GM19452 (cell line): ENCODE data around the gene LAPTM5.

Source experiments
- ATAC-seq: cut with Tn5 transposase; IDR thresholded peaks from one replicate; pipeline ENCODE4 v1.9.1; 2021; ENCODE audit not compliant: unreplicated experiment

Gene LAPTM5

DNA sequence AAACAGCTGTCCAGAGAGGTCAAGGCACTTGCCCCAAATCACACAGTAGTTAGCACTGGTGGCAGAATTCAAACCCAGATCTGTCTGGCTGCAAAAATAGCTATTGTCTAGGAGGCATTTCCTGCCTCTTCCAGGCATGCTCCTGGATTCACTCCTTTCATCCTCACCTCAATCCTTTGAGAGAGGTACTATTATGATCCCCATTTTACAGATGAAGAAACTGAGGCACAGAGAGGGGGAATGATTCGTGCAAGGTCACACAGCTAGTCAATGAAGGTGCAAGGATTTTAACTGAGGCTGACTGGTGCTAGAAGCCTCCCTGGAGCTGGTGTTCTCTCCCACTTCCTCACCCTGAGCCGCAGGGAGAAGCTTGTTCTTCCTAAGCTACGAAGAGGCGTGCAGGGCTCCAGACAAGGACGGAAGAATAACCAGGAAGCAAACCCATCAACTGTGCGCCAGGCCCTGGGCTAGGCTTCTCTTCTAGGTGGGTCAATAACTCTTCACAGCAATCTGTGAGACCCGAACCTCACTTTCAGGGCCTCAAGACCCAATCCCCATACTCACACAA is 631 bp upstream of the LAPTM5 start:
- ATAC-seq: no peak

DNA sequence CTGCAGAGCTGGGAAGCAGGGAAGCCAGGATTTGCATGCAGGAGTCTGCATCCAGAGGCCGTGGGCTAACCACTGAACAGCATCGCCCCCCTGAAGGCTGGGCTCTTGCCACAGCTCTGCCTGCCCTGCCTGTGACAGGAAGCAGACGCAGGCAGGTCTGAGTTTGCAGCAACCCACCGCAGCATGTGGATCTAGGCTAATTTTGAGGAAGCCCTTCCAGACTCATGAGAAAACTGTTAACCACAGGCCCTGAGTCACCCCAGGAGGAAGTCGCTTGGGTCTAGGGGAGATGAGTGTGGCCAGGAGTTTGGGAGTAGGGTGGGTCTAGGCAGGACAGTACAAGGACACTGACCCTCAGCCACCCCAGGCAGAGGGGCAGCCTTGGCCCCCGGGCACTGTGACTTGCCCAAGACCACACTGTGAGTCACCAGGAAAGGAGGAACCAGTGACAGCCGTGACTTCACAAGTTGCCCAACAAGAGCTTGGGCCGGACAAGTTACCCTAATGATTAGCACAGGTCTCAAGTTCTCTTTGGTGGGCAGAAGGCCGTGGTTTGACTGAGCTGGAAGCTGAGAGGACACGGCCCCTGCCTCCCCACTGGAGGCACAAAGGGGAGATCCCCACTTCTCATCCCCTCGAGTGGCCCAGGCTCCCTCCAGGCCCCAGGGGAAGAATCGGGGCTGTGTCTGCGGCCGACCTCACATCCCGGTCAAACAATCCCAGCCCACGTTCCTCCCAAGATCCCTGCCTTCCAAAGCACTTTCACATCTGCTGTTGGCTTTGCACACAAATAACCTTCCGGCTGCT is 826 bp downstream of the LAPTM5 start:
- no peak for ATAC-seq

DNA sequence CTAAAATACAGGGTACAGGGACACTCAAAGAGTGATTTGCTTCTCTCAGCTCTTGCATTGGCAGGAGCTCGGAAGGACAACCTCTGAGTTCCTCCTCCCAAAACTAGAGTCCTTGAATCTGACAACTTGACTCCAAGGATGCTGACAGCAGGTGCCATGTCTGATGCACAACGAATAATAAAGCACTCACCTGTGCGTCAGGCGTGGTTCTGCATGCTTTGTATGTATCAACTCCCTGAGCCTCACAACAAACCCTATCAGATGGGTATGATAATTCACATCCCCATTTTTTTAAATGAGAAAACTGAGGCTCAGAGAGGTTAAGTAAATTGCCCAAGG is 1.4 kb downstream of the LAPTM5 start:
- no peak for ATAC-seq

DNA sequence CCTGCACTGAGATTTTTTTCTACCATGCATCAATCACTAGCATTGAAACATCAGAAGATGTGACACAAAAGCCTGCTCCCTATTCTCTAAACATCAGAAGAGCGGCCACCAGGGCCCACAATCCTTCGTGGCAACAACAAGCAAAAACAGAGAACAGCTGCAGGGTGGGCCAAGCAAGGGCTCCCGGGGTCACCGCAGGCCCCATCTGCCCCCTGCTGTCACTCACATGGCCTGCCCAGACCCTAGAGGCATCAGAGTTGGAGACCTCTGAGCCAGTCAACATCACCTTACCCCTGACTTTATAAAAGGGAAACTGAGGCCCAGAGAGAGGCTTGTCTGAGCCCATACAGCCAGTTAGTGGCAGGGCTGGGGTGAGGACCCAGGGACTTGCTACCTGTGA is 1.8 kb downstream of the LAPTM5 start:
- no peak for ATAC-seq

DNA sequence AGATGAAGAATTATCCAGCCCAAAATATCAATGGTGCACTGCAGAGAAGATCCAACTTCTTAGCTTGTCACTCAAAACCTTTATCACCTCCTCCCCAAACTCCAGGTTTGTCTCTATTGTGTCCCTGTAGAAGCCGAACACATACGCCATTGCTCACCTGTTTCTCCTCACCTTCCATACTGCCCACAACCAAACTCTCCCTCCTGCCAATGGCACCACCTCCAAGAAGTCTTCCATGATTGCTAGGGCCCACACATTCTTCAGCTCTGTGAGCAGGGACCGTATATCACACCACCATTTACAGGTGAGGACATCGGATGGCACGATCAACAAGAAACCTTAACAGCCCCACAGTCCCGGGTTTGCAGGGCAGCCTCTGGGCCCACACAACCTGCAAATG is 2.2 kb downstream of the LAPTM5 start:
- ATAC-seq: no peak

DNA sequence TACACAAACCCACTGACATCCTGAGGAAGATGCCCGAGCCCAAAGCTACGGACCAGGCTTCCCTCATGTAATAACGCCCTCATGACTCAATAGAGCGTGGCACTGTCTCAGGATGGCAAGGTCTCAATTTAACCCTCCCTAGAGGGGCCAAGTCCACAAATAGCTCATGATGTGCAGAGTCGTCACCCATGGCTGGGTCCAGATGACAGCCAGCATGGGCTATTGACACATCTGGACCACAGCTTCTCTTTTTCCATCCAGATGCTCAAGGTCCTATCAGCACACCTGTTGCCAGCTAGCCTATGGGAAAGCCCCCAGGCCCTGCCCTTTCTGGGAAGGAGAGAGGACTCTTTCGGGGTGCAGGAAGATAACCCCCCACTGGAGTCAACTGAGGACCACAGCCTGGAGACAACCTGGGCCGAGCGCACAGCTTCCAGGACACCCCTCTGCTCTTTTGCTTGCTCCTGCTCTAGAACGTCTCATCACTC is 2.8 kb downstream of the LAPTM5 start:
- peak; percentile 41 for ATAC-seq

DNA sequence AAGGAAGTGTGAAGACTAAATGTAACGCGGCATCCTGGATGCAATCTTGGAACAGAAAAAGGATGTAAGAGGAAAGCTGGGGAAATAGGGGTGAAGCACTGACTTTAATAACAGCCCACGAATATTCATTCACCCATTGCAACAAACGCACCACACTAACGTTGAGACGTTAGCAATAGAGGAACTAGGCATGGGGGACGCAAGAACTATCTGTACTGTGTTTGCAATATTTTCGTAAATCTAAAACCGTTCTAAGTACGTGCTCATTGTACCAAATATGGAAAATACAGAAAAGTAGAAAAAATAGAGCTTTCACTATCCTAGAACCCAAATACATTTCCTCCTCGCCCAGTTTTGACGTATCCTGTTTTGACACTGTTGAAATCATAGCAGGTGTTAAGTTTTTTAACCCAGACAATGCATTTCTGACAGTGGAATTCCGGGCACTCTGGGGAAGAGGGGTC is 3.9 kb downstream of the LAPTM5 start:
- ATAC-seq: no peak

DNA sequence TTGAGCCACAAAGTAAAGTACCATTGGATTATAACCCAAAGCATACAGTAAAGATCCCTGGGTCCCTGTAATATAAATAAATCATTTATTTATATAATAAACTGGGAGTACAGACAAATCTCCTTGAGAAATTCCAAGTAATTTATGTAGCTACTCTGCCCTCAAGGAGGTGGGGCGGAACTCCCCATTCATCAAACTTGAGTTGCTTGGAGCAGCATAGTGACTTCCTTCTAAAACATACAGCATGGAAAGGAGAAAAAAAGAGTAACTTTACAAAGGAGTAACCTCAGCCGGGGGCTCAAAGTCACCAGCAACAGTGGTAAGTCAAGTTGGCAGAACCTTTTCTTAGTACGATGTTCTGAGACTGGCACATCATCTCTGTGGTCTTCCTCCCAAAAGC is 4.5 kb downstream of the LAPTM5 start:
- ATAC-seq: no peak

DNA sequence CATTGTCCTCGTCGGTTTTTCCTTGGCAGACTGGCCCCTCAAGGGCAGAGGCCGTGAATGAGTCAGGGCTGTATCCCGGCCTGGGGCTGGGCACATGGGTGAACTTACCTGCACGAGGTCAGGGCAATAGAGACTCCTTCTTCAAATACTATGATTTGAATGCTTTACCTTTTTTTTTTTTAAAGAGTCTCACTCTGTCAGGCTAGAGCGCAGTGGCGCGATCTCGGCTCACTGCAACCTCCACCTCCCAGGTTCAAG is 5.0 kb downstream of the LAPTM5 start:
- ATAC-seq: no peak

DNA sequence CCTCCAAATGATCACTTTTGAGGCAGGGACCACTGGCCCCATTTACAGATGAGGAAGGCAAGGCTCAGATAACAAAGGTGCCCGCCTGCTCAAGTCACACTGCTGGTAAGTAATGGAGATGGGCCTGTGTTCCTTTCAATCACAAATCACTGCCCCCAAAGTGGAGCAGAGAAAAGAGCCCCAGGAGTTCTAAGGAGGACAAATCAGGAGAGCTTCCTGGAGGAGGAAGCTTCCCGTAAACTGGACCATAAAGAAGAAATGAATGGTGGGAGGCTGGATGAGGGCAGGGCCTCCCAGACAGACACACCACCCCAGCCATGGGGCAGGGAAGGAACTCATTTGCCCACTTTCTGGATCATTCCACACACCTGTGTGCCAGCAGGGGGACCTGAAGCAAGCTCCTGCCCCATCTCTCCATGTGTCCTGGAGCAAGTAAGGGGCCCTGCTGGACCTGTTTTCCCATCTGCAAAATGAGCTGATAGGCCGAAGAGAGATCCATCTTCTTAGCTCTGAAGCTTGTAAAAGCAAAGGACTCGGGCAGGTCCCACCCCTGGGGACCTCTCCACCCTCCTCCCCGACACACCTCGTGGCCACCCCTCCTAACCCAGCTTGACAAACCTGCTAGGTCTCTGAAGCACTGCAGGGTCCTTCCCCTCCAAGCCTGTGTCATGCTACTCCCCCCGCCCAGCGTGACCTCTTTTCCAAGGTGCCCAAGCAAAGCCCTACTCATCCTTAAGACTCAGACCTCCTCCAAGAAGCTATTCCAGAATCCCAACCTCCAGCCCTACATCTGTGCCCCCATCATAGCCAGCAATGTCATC is 5.5 kb downstream of the LAPTM5 start:
- no peak for ATAC-seq

DNA sequence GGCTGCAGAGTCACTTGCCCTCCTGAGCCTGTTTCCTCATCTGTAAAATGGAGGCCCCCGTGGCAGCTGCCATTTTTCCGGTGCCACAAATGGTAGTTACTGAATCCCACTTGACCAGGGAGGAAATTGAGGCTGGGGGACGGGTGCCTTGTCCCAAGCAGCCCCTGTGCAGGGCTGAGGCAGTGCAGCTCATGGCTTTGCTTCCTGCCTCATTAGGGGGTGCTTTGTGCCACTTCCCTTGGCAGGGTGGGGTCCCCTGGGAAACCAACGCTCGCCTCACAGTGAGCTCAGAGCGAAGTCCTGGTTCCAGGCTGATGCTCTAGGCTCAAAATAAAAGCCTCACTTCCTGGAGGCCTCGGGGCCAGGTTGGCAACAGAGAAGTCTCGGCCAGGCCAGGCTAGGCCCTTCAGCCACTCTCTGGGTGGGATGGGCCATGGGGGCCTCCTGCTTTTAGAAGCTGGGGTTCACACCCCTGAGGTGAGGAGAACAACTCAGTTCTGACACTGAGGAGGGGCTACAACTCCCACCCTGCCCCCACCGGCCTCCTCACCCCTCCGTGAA is 6.8 kb downstream of the LAPTM5 start:
- peak; percentile 23 for ATAC-seq

DNA sequence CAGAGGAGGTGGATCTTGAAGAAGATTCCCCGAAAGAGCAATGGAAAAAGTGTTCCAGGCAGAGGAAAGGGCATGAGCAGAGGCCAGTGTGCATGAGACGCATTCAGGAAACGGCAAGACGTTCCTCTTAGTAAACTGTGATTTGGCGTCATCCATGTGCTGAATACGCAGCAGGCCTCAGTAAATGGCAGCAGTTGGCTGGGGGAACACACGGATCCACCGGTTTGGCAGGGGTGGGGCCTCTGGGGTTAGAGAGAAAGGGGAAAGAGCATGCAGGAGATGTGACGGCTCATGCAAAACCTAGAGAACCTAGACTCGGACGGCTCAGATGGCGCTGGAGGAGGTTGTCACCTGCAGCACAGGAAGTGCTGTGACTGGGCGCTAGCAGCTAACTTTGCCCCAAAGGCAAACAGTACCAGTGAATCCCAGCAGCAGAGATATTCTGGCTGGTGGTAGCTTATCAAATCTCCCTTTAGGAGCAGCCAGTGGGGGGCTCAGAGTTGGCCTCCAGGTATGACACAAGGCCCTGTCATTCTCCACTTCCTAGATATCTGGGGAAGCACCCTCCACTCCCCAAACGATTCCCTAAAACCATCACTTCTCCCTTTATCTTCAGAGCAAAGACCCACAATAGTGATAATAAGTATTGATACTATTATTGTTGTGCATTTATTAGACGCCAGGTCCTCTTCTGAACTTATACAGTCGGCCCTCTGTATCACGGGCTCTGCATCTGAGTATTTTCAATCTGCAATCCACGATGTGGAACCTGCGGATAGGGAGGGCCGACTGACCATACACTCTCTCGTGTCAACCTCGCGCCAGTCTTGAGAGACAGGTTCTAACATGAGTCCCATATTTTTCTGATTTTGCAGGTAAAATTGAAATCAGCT is 7.6 kb downstream of the LAPTM5 start:
- no peak for ATAC-seq

DNA sequence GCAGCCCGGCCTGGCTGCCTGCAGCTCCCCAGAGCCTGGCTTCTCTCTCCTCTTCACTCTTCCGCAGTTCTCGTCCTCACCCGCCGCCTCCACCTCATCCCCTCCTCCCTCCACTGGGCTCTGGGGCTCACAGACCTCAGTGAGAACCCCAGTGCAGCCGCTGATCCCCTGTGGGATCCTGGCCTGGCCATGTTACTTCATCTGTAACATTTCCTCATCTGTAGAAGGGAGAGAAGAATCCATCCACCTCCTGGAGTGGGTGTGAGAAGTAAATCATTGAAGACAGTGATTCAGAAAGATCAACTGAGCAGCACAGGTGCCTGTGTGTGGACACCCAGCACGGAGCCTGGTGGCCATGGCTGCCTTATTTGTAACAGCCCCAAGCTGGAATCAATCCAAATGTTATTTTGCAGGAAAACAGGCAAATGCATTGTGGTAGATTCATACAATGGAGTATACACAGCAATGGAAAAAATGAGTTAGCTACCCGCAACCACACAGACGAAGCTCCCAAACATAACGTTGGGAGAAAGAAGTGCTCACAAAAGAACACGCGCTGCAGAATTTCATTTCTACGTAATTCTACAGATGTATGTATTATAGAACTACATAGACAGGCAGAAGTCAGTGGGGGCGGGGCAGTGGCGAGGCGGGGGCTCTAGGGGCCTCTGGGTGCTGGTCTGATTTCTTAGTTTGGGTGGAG is 8.7 kb downstream of the LAPTM5 start:
- ATAC-seq: no peak

DNA sequence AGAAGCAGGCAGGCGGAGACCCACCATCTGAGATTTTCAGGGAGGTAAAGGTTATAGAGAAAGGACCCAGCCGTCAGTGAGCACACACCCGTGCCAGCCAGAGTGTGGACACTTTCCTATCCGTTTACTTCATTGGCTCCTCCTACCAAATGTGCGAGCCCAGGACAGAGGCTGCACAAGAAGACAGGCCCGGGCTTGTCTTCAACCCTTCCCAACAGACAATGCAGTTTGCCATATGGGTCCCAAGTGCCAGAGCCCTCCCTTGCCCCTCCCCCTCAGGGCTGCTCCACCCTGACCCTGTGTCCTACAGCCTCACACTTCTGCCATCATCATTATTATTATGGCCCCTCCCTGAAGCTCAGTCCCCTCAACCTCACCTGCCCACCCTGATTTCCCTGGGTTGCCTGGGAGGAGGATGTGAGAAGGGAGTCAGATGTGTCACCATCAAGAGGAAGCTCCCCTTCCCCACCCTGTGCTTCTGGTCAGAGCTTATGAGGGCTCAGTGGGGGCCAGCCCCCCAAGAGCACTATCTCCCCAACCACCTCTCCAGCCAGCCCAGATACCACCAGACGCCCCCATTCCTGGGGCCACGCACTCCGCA is 9.4 kb downstream of the LAPTM5 start:
- ATAC-seq: no peak

DNA sequence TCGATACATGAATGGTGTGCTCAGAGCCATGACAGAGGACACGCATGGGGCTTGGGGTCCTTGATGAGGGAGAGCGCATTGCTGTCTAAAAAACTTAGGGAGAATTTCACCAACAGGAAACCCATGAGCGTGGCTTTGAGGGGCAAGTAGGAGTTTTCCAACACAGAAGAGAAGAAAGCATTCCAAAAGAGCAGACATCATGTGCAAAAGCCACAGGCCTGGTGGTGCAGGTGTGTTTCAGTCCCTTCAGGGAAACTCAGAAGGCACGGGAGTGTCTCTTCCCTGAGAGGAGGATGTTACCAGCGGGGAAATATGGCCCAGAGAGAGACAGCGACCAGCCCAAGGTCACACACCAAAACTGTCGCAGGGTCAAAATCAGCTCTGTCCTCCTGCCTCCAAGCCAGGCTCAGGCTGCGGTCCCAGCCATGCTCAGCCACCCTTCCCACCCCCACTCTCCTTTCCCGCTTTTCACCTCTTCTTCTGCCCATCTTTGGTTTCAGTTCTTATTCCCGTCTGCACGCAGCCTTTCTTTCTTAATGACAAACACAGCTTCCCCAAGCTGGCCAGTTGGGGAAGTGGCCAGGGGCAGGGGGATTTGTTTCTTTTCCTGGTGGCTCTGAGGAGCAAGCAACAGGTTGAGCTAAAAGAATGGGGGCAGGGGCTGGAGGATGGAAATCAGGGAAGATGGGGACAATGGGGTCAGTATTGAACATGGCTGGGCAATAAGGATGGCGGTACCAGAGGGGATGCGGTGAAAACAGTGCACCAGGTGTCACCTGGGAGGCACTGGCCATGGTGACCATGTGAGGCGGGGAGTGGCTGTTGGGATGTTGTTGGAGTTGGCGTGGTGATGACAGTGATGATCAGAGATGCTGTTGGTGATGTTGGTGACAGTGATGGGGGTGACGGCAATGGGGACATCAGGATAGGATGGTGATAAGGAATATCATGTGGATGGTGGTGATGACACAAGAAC is 10.3 kb downstream of the LAPTM5 start:
- ATAC-seq: no peak

DNA sequence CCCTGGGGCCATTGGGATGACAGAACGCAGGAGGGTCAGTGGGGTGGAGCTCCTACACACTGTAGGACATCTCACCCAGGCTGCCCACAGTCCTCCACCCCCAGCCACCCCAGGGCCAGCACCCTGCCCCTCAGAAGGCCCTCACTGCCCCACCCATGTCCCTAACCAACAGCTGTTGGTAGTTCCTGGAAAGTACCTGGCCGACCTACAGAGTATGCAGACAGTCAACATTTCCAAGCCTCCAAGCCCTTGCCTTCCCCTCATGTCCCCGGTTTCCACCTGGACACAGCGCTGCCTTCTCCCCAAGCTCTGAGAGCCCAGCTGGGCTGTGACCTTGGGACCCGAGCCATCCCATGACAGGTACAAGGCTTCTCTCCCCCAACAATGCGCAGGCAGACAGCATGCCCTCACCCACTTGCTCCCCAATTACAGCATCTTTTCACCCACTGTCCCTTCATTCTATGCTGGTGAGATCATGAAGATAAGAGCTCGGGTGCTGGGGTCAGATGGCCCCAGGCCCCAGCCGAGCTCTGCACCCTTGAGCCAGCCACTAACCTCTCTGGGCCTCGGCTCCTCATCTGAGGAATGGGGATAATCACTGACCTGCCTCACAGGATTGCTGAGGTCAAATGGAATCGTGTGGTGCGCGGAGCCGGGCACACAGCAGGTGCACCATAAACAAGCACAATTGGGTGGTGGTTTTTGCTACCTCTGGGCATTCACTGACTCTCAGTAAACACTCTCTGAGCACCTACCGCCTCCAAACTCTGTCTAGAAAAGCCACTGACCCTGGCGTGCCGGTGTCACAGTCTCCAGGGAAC is 11.2 kb downstream of the LAPTM5 start:
- no peak for ATAC-seq

DNA sequence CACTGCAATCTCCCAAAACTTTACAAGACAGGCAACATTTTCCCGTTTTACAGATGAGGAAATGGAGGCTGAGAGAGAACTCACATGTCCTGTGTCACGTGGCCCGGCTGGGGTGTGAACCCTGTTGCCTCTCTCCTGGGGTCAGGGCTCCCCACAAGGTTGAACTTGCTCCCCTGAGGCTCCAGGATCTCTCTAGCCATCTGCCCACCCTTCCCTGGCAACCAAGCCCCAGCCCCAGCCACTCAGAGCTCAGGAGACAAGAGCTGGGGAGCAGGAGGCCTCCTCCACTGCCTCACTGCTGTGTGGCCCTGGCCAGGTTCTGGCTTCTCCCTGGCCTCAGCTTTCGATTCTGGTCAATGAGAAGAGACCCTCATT is 11.8 kb downstream of the LAPTM5 start:
- ATAC-seq: no peak
